GM12872 (cell line): ENCODE results near the gene OSBPL3.

ENCODE experiments used
- CTCF ChIP-seq: IDR thresholded peaks from 3 replicates; pipeline ENCODE4 v1.5.1; 2011; ENCODE audit warnings: low read depth, mild to moderate bottlenecking, low read length, moderate library complexity; ENCODE audit not compliant: insufficient read depth

Gene OSBPL3

DNA sequence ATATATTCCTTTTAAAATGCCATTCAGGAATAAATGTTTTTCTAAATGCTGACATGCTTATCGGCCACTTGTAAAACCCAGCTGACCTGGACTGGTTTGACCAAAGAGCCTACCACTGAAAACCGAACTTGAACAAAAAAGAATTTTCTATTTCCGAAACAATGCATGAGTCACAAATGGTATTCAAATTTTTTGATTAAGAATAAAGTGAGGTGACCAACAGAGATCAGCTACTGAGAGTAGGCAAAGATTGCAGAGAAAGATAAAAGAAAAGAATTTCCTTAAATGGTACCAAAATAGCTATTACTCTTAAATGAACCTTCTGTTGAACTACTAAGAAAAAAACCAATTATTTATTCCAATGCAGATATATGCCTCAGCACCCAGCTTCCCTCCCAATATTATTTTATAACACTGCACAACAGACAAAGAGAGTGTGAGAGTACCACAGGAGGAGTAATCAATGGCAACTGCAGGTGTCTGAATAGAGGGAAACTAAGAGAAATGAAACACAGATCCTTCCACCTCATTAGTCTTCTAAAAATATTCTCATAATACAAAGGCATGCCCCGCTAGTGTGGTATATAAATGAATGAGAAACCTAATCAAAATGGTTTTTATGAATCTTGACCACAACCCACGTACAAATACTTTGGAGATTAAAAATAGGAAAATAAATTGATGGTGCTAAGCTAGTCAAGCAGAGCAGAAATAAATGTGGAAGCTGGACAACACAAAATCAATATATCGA is 20.1 kb downstream of the OSBPL3 start:
- no peak for TF ChIP-seq CTCF

- TF ChIP-seq CTCF, result no peak
Observed at GRCh38 chr7:24958399-24958798, 21.6 kb downstream of the OSBPL3 start.

DNA sequence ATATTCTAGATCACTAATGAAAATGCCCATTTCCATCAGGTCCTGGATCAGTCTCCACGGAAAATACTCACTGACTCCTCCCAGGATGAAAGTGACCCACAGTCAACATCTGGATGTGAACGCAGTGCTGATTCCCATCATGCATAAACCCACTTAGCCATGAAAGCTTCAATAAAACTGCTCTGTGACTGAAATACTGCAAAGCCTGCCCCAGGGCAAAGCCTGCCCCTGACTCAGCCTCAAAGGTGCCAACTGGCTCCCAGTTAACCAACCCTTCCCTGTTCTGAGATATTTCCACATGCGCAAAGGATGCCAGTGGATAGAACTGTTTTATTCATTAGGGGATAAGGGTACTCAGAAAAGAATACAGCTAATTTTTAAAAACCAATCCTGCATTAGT is 24.0 kb downstream of the OSBPL3 start:
- no peak for TF ChIP-seq CTCF

GRCh38 chr7:24955313-24955712 is 24.7 kb downstream of the OSBPL3 start:
- no peak for TF ChIP-seq CTCF

GRCh38 chr7:24952464-24952863 is 27.5 kb downstream of the OSBPL3 start:
- TF ChIP-seq CTCF, result no peak

DNA sequence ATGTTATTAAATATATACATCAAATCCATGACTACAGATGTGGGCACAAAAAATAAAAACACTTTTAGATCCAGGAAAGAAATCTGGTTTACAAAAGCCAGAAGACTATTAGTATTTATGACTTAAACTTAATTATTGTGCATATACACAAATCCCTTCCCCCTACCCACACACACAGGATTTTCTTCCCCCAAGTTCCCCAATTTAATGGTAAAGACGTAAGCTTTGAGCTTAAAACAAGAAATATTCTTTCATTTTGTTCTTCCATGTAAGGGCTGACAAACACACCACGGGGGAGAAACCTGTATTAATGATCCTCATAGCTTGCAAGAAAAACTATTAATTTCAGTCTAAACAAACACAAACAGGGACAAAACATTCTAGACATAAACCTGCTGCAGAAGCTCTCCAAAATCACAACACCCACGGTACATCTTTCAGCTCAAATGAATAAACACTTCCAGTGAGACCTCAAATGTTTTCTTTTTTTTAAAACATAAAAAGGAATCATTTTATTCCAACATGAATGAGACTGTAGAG is 28.5 kb downstream of the OSBPL3 start:
- no peak for TF ChIP-seq CTCF

GRCh38 chr7:24949884-24950283 is 30.1 kb downstream of the OSBPL3 start:
- no peak for TF ChIP-seq CTCF
